ENCODE measurements around the gene ASCL2.
"Not testable (repeated sequence)": the region's sequence is repeated elsewhere in the genome, so short reads cannot be mapped to it uniquely, and the experiment has no call there.

Gene ASCL2

DNA sequence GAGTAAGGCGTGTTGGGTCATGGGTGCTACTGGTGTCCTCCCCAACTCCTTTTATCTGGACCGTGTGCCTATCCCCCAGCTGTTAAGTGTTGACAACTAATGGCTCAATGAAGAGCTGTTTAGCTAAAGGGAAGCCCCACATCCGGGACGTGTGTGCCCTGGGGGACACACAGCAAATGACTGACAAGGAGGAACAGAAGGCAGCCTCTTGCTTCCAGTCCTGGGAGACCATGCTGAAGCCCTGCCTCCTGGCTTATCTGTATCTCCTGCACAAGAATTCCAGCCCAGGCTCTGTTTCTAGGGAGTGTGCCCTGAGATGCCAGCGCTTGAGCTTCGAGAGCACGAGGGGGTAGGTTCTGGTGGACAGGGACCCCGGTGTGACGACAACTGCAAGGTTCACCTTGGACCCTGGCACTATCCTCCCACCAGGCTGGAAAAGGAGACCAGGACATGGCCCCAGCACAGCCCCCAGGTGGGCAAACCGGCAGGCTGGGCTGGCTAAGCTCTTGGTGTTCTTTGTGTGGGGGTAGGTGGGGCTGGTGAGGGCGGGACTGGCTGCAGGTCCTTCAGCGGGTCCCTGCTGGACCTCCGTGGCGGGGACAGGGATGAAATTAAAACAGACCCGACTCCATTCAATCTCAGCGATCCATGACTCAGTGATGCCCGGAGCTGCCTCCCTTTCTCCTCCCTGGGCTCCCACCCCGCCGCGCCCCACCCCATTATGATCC, 21.0 kb downstream of the ASCL2 start:
- Mint-ChIP-seq H3K4me3 (no peak overlapping the region), H3K9me3 (no peaks in the 10 kb centered on the region), H3K27ac (no peak overlapping the region), H3K27me3 (no peaks in the 10 kb centered on the region), H3K4me1 (no peaks in the 10 kb centered on the region), H3K36me3 (no peaks in the 10 kb centered on the region)

- no peak overlapping the region for H3K27ac Mint-ChIP-seq
- H3K27me3 Mint-ChIP-seq, result no peaks in the 10 kb centered on the region
- H3K4me3 Mint-ChIP-seq, result no peak overlapping the region
- H3K4me1 Mint-ChIP-seq, result no peaks in the 10 kb centered on the region
- no peaks in the 10 kb centered on the region for H3K9me3 Mint-ChIP-seq
- no peaks in the 10 kb centered on the region for H3K36me3 Mint-ChIP-seq
Observed at GRCh38 chr11:2248762-2249161, 21.6 kb downstream of the ASCL2 start.

- Mint-ChIP-seq H3K4me3 (no peak overlapping the region), H3K9me3 (no peaks in the 10 kb centered on the region), H3K4me1 (no peaks in the 10 kb centered on the region), H3K27ac (no peak overlapping the region), H3K27me3 (no peaks in the 10 kb centered on the region), H3K36me3 (no peaks in the 10 kb centered on the region)
Observed at GRCh38 chr11:2248242-2248641, 22.1 kb downstream of the ASCL2 start.

DNA sequence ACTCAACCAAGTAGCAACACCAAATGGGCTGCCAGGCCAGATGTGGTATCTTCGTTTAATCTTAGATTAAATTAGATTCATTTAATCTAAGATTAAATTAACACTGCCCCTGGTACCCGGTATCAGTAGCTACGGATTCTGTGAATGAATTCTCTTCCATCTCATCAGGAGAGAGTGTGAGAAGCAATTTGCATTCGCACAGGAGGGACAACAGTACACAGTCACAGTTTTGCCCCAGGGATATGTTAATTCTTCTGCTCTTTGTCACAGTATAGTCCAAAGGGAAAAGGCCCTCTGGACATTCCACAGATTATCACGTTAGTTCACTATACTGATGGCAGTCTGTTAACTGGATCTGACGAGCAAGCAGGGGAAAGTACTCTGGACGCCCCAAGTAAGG, 22.9 kb downstream of the ASCL2 start:
- no peaks in the 10 kb centered on the region for H3K36me3 Mint-ChIP-seq
- H3K4me3 Mint-ChIP-seq, result no peak overlapping the region
- no peaks in the 10 kb centered on the region for H3K9me3 Mint-ChIP-seq
- no peak overlapping the region for H3K27ac Mint-ChIP-seq
- H3K4me1 Mint-ChIP-seq, result no peaks in the 10 kb centered on the region
- H3K27me3 Mint-ChIP-seq, result no peaks in the 10 kb centered on the region

DNA sequence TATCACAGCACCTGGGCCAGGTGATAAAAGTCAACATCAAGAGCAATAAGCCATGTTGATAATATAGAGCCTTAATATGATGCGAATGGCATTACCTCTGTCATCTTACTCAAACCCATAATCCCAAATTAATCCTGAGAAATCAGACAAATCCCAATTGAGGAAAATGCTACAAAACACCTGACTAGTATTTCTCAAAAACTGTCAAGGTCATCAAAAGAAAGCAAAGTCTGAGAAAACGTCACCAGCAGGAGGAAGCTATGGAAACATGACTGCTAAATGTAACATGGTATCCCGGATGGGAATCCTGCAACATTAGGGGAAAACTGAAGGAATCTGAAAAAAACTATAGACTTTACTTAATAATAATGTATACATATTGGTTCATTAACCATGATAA, 29.6 kb downstream of the ASCL2 start:
- no peaks in the 10 kb centered on the region for H3K9me3 Mint-ChIP-seq
- H3K36me3 Mint-ChIP-seq, result no peaks in the 10 kb centered on the region
- no peaks in the 10 kb centered on the region for H3K4me1 Mint-ChIP-seq
- H3K27me3 Mint-ChIP-seq, result no peaks in the 10 kb centered on the region
- H3K4me3 Mint-ChIP-seq, result no peak overlapping the region
- H3K27ac Mint-ChIP-seq, result no peak overlapping the region

- Mint-ChIP-seq H3K9me3 (no peaks in the 10 kb centered on the region), H3K27ac (no peak overlapping the region), H3K27me3 (no peaks in the 10 kb centered on the region), H3K36me3 (no peaks in the 10 kb centered on the region), H3K4me1 (no peaks in the 10 kb centered on the region), H3K4me3 (no peak overlapping the region)
Observed at GRCh38 chr11:2237457-2238238, 32.7 kb downstream of the ASCL2 start.

DNA sequence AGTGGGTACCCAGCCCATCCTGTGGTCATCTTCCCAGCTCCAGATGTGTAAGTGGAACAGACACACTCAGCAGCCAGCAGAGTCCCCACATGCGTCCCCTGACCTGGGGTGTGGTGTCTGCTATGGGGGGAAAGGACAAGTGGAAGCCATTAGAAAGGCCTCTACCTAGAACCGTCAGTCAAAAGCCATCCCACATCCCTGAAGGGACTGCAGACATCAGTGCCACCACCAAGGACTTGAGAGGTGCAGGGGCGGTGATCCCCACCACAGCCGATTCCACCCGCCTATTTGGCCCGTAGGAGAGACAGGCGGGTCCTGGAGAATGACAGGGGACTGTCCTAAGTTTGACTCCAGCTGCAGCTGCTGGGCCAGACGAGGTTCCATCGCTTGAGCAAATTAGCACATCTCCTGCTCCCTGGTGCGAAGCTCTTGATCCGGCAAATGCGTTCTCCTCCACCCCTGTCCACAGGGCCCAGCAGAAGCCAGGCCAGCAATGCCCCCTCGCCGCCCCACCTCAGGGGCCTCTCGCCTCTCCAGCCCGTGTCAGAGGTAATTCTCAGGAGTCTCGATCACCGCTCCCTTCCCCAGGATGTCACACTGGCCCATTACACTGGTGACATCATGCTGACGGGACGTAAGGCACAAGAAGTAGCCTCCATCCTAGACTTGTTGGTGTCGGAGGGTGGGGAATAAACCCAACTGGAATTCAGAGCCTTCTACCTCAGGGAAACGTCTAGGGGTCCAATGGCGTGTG, 33.8 kb downstream of the ASCL2 start:
- H3K27me3 Mint-ChIP-seq, H3K4me1 Mint-ChIP-seq, H3K9me3 Mint-ChIP-seq, H3K4me3 Mint-ChIP-seq, H3K36me3 Mint-ChIP-seq, H3K27ac Mint-ChIP-seq: not testable (repeated sequence)

DNA sequence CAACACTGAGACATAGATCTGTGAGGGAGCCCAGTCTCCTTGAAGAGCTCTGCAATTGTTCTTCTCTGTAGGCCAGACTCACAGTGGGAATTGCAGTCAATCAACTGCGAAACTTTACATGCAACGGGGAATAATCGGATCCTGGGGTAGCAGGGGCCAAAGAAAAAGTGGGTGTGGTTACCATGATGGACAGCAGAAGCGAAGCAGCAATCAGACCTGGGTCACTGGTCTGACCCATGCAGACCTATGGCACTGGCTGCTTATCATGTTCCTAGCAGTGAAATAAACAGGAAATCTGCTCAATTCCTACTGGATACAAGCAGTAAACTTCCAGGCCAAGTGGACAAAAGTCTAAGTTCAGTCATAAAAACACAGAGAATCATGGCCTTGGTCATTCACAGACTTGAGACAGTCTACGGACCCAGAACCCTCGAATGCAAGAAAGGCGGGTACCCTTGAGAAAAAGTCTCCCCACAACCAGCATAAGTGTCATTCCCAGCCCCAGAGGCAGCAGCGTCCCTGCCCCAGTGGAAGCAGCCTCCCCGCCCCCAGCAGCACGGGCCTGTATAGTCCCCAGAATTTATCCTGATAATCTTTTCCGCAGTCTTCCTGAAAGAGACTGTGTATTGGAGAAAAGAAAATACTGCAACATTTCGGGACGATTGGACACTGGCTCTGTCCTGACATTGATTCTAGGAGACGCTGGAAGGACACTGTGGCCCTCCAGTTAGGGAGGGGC, 34.6 kb downstream of the ASCL2 start:
- Mint-ChIP-seq H3K9me3 (peaks cover 4% of the 10 kb centered on the region), H3K4me3 (no peak overlapping the region), H3K4me1 (no peaks in the 10 kb centered on the region), H3K27me3 (peaks cover under 1% of the 10 kb centered on the region), H3K36me3 (peaks cover under 1% of the 10 kb centered on the region), H3K27ac (no peak overlapping the region)

GRCh38 chr11:2234963-2235362, 35.4 kb downstream of the ASCL2 start:
- peaks cover 12% of the 10 kb centered on the region for H3K9me3 Mint-ChIP-seq
- H3K36me3 Mint-ChIP-seq, result peaks cover 3% of the 10 kb centered on the region
- no peak overlapping the region for H3K27ac Mint-ChIP-seq
- H3K4me1 Mint-ChIP-seq, result no peaks in the 10 kb centered on the region
- H3K27me3 Mint-ChIP-seq, result peaks cover 2% of the 10 kb centered on the region
- H3K4me3 Mint-ChIP-seq, result no peak overlapping the region

GRCh38 chr11:2233693-2234455, 36.5 kb downstream of the ASCL2 start:
- no peaks in the 10 kb centered on the region for H3K4me1 Mint-ChIP-seq
- peaks cover 7% of the 10 kb centered on the region for H3K36me3 Mint-ChIP-seq
- H3K27ac Mint-ChIP-seq, result no peak overlapping the region
- peaks cover 18% of the 10 kb centered on the region for H3K9me3 Mint-ChIP-seq
- H3K4me3 Mint-ChIP-seq, result no peak overlapping the region
- peaks cover 2% of the 10 kb centered on the region for H3K27me3 Mint-ChIP-seq

- H3K27me3 Mint-ChIP-seq, result peaks cover 2% of the 10 kb centered on the region
- no peaks in the 10 kb centered on the region for H3K4me1 Mint-ChIP-seq
- H3K27ac Mint-ChIP-seq, result no peak overlapping the region
- H3K9me3 Mint-ChIP-seq, result peaks cover 18% of the 10 kb centered on the region
- H3K36me3 Mint-ChIP-seq, result peaks cover 8% of the 10 kb centered on the region
- no peak overlapping the region for H3K4me3 Mint-ChIP-seq
Observed at GRCh38 chr11:2229713-2230297, 40.6 kb downstream of the ASCL2 start.

DNA sequence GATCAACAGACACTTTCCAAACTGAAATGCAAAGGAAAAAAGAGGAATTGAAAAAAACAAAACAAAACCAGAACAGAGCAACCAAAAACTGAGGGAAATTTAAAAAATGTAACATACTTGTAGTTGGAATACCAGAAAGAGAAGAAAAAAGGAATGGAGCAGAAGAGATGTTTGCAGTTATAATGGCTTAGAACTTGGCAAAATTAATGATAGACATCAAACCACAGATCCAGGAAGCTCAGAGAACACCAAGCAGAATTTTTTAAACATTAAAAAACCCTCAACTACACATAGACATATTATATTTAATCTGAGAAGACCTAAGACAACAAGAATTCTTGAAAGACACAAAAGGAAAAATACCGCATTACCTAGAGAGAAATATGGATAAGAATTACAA, 46.1 kb downstream of the ASCL2 start:
- no peaks in the 10 kb centered on the region for H3K4me1 Mint-ChIP-seq
- H3K36me3 Mint-ChIP-seq, result peaks cover 7% of the 10 kb centered on the region
- peaks cover 12% of the 10 kb centered on the region for H3K9me3 Mint-ChIP-seq
- H3K4me3 Mint-ChIP-seq, result no peak overlapping the region
- H3K27me3 Mint-ChIP-seq, result peaks cover 2% of the 10 kb centered on the region
- H3K27ac Mint-ChIP-seq, result no peak overlapping the region

GRCh38 chr11:2223153-2223794, 47.1 kb downstream of the ASCL2 start:
- peaks cover 2% of the 10 kb centered on the region for H3K27me3 Mint-ChIP-seq
- no peak overlapping the region for H3K27ac Mint-ChIP-seq
- H3K9me3 Mint-ChIP-seq, result peaks cover 12% of the 10 kb centered on the region
- no peak overlapping the region for H3K4me3 Mint-ChIP-seq
- peaks cover 4% of the 10 kb centered on the region for H3K36me3 Mint-ChIP-seq
- H3K4me1 Mint-ChIP-seq, result no peaks in the 10 kb centered on the region

GRCh38 chr11:2222451-2222850, 47.9 kb downstream of the ASCL2 start:
- H3K4me3 Mint-ChIP-seq, result no peak overlapping the region
- H3K9me3 Mint-ChIP-seq, result peaks cover 12% of the 10 kb centered on the region
- H3K27ac Mint-ChIP-seq, result no peak overlapping the region
- peaks cover 4% of the 10 kb centered on the region for H3K36me3 Mint-ChIP-seq
- H3K27me3 Mint-ChIP-seq, result peaks cover 2% of the 10 kb centered on the region
- no peaks in the 10 kb centered on the region for H3K4me1 Mint-ChIP-seq

Data from activated naive CD4-positive, alpha-beta T cell treated with anti-CD3 and anti-CD28 coated beads, Interleukin-2, amount 50 U/mL, for 24 hours (primary cell).